Stimulated activated CD4-positive, alpha-beta T cell treated with anti-CD3 and anti-CD28 coated beads, Interleukin-15, amount 100 ng/mL, for 48 hours (primary cell): ENCODE measurements around the gene PAWR.
"Not testable (repeated sequence)": the region's sequence is repeated elsewhere in the genome, so short reads cannot be mapped to it uniquely, and the experiment has no call there.

Source experiments
- DNase-seq, 2 donors: peaks; one replicate each; pipeline ENCODE4 v3.0.0-alpha.2; 2020; ENCODE audit warnings: low read depth in 2 of 2

The PAWR gene

GRCh38 chr12:79549531-79550271 is 141.1 kb downstream of the PAWR start:
- DNase-seq: no peak

GRCh38 chr12:79548610-79548924 is 142.2 kb downstream of the PAWR start:
- no peak for DNase-seq

- DNase-seq: no peak
Measured at GRCh38 chr12:79547735-79548609, 142.8 kb downstream of the PAWR start.

GRCh38 chr12:79547044-79547734 is 143.6 kb downstream of the PAWR start:
- DNase-seq: no peak

GRCh38 chr12:79546466-79547043 is 144.2 kb downstream of the PAWR start:
- no peak for DNase-seq

GRCh38 chr12:79544439-79544838 is 146.3 kb downstream of the PAWR start:
- DNase-seq: not testable (repeated sequence)

- DNase-seq: no peak
Measured at GRCh38 chr12:79537675-79538074, 153.1 kb downstream of the PAWR start.

GRCh38 chr12:79535751-79536150 is 155.0 kb downstream of the PAWR start:
- no peak for DNase-seq
